DND-41 (cell line): ENCODE results near the gene HID1.

ENCODE experiments used
- CTCF ChIP-seq: IDR thresholded peaks from 2 replicates; pipeline ENCODE4 v1.5.1; 2012; ENCODE audit warnings: borderline replicate concordance, low read length, moderate library complexity, mild to moderate bottlenecking; ENCODE audit not compliant: poor library complexity, severe bottlenecking; ENCODE audit errors: extremely low read depth
- EZH2 ChIP-seq: IDR thresholded peaks from 3 replicates; pipeline ENCODE4 v1.6.1; 2012; ENCODE audit warnings: borderline replicate concordance, low read depth, mild to moderate bottlenecking, moderate library complexity, low read length, inconsistent platforms; ENCODE audit not compliant: severe bottlenecking

- no peak for TF ChIP-seq CTCF
- TF ChIP-seq EZH2 = no peak
Measured at GRCh38 chr17:74978240-74978639, 5.7 kb upstream of the HID1 start.
